ENCODE data around the gene CDC42. TPM values are rescaled to one million over a fixed set of nuclear protein-coding genes. Genes with fewer than 3 reads are reported as not detected.

The CDC42 gene
- total RNA-seq, 1 donor from 2014 or later, result 339 TPM

DNA sequence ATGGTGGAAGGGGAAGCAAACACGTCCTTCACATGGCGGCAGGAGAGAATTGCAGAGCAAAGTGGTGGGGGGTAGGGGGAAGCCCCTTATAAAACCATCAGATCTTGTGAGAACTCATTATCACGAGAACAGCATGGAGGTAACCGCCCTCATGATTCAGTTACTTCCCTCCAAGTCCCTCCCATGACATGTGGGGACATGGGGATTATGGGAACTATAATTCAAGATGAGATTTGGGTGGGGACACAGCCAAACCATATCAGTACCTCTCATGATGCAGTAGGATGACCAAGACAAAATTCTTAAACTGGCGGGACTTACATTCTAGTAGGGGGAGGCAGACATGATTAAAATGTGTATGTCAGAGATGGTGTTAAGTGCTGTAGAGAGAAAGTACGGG lies 51.6 kb downstream of the CDC42 start:
- no peak for TF ChIP-seq CTCF (conservative IDR thresholded peaks at IDR 0.05; ENCODE audit: low read depth, low read length)
- no peak overlapping the region for H3K4me3 ChIP-seq (ENCODE audit: low read depth, low read length)

DNA sequence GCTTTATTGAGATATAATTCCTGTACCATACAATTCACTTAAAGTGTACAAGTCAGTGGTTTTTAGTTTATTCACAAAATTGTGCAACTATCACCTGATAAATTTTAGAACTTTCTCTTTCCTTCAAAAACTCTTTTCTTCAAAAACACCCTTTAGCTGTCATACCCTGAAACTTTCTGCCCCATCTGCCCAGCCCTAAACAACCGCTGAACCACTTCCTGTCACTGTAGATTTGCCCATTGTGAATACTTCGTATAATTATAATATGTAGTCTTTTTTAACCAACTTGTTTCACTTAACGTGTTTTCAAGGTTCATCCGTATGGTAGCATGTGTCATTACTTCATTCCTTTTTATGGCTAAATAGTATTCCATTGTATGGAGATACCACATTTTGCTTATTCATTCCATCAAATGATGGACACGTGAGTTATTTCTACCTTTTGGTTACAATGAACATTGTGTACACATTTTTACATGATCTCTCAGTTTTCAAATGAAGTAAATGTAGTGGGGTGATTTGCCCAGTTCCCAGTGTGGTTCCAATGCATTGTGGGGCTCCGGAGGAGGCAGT lies 52.4 kb downstream of the CDC42 start:
- TF ChIP-seq CTCF (conservative IDR thresholded peaks at IDR 0.05; ENCODE audit: low read depth, low read length), result no peak
- no peak overlapping the region for H3K4me3 ChIP-seq (ENCODE audit: low read depth, low read length)
- DNase-seq (ENCODE audit: low read depth), result no peak

More for the DNA sequence above, 51.6 kb downstream of the CDC42 start:
- no peak for DNase-seq (ENCODE audit: low read depth)

GRCh38 chr1:22105611-22106207 lies 53.2 kb downstream of the CDC42 start:
- no peak overlapping the region for H3K4me3 ChIP-seq (ENCODE audit: low read depth, low read length)
- peak; percentile 83 for TF ChIP-seq CTCF (conservative IDR thresholded peaks at IDR 0.05; ENCODE audit: low read depth, low read length)
- DNase-seq (ENCODE audit: low read depth), result no peak

- no peak overlapping the region for H3K4me3 ChIP-seq (ENCODE audit: low read depth, low read length)
- no peak for TF ChIP-seq CTCF (conservative IDR thresholded peaks at IDR 0.05; ENCODE audit: low read depth, low read length)
- DNase-seq (ENCODE audit: low read depth), result no peak
Observed at GRCh38 chr1:22107126-22107525, 54.6 kb downstream of the CDC42 start.

DNA sequence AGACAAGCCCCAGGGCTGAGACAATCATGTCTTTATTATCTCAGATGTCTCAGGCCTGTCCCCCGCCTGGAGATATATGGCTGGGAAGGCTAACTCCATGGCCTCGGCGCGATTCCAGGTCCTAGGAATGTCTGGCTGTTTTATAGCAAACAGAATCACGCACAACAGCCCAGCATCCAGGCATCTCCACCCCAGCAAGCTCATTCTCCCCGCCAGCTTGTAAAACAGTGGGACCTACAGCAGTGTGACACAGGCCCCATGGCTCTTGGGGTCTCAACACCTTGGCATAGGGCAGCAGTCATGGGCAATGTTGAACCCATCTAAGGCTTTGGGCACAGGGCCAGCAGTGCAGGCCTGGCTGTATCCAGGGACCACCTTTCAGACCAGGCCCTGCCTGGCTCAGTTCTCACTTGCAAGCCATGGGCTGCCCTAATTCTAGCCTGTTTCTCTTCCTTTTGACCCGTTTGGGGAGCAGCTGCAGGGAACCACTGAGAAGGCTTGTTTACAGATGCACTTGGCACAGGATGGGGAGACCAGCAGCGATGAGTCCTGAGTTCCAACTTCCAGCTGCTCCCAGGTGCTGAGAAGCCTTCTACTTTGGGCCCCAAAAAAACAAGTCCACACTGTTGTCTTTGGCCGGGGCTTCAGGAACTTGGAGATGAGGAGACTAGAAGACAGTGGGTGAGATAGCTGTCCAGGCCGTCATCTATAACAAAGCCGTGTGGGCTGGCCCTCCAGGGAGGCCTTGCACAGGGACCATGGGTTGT lies 56.0 kb downstream of the CDC42 start:
- H3K4me3 ChIP-seq (ENCODE audit: low read depth, low read length), result no peak overlapping the region
- DNase-seq (ENCODE audit: low read depth), result no peak
- TF ChIP-seq CTCF (conservative IDR thresholded peaks at IDR 0.05; ENCODE audit: low read depth, low read length), result no peak

DNA sequence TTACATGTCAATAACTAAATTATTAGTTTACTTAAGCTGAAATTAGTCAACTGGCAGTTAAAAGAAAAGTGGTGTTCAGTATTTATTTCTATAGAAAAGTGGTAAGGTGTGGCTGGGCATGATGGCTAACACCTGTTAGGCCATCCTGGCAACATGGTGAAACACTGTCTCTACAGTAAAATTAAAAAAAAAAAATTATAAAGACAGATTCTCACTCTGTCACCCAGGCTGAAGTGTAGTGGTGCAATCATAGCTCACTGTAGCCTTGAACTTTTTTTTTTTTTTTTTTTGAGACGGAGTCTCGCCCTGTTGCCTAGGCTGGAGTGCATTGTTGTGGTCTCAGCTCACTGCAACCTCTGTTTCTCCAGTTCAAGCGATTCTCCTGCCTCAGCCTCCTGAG lies 57.5 kb downstream of the CDC42 start:
- H3K4me3 ChIP-seq (ENCODE audit: low read depth, low read length), result no peak overlapping the region
- no peak for DNase-seq (ENCODE audit: low read depth)
- TF ChIP-seq CTCF (conservative IDR thresholded peaks at IDR 0.05; ENCODE audit: low read depth, low read length), result no peak

Measured in epithelial cell of proximal tubule (primary cell).